ENCODE measurements around the gene LRRC75A. TPM values are rescaled to one million over a fixed set of nuclear protein-coding genes. Genes with fewer than 3 reads are reported as not detected.

LRRC75A gene
- total RNA-seq, 3 donors from 2014 or later (not counting 1 experiment from before 2014, with no cell fraction given), result 2.6 to 3.0 (median 3.0) TPM

GRCh38 chr17:16448490-16448889 lies 43.5 kb downstream of the LRRC75A start:
- Mint-ChIP-seq H3K4me1 (peaks cover 3 to 26% of the 10 kb centered on the region in 2 donors), H3K27me3 (ENCODE audit: low read depth in 2 of 2) (no peaks in the 10 kb centered on the region), H3K9me3 (no peaks in the 10 kb centered on the region), H3K27ac (no peak overlapping the region), H3K4me3 (no peak overlapping the region), H3K36me3 (no peaks in the 10 kb centered on the region)
- 93% methylated on average over 6 of the region's 6 CpGs for WGBS (ENCODE audit: insufficient coverage)
- H3K36me3 ChIP-seq (ENCODE audit: control insufficient read depth, insufficient read depth, low read length), result peaks cover 29% of the 10 kb centered on the region
- intact Hi-C loops (cut with micrococcal nuclease), result no loop called here
- no peaks in the 10 kb centered on the region for H3K4me1 ChIP-seq (ENCODE audit: control insufficient read depth, insufficient read depth, low read length)
- H3K4me3 ChIP-seq (ENCODE audit: low read length), result no peak overlapping the region
- no peaks in the 10 kb centered on the region for H3K27me3 ChIP-seq (ENCODE audit: control insufficient read depth, insufficient read depth, low read length)
- H3K27ac ChIP-seq (ENCODE audit: low read length), result no peak overlapping the region
- no peak for DNase-seq
- no peak for ATAC-seq
- TF ChIP-seq CTCF (IDR thresholded peaks at IDR 0.05), result no peak
- no peaks in the 10 kb centered on the region for H3K9me3 ChIP-seq (ENCODE audit: control insufficient read depth, insufficient read depth, low read length)

GRCh38 chr17:16447676-16448075 lies 44.3 kb downstream of the LRRC75A start:
- WGBS (ENCODE audit: insufficient coverage), result 62% methylated on average over 8 of the region's 8 CpGs
- intact Hi-C loops (cut with micrococcal nuclease), result no loop called here
- DNase-seq (no peak), ATAC-seq (peak in 1 of 3 donors; percentile 19)
- Histone ChIP-seq H3K27ac (ENCODE audit: low read length) (no peak overlapping the region), H3K9me3 (ENCODE audit: control insufficient read depth, insufficient read depth, low read length) (no peaks in the 10 kb centered on the region), H3K4me3 (ENCODE audit: low read length) (no peak overlapping the region), H3K36me3 (ENCODE audit: control insufficient read depth, insufficient read depth, low read length) (peaks cover 36% of the 10 kb centered on the region), H3K27me3 (ENCODE audit: control insufficient read depth, insufficient read depth, low read length) (no peaks in the 10 kb centered on the region), H3K4me1 (ENCODE audit: control insufficient read depth, insufficient read depth, low read length) (no peaks in the 10 kb centered on the region)
- Mint-ChIP-seq H3K27ac (peak overlapping the region in 1 of 2 donors; percentile 48), H3K4me1 (peaks cover 0 to 27% of the 10 kb centered on the region in 2 donors), H3K36me3 (no peaks in the 10 kb centered on the region), H3K27me3 (ENCODE audit: low read depth in 2 of 2) (no peaks in the 10 kb centered on the region), H3K9me3 (no peaks in the 10 kb centered on the region), H3K4me3 (no peak overlapping the region)
- no peak for TF ChIP-seq CTCF (IDR thresholded peaks at IDR 0.05)

- no peak for ATAC-seq
- Histone ChIP-seq H3K36me3 (ENCODE audit: control insufficient read depth, insufficient read depth, low read length) (peaks cover 48% of the 10 kb centered on the region), H3K27ac (ENCODE audit: low read length) (no peak overlapping the region), H3K4me3 (ENCODE audit: low read length) (no peak overlapping the region), H3K4me1 (ENCODE audit: control insufficient read depth, insufficient read depth, low read length) (peaks cover 2% of the 10 kb centered on the region), H3K9me3 (ENCODE audit: control insufficient read depth, insufficient read depth, low read length) (no peaks in the 10 kb centered on the region), H3K27me3 (ENCODE audit: control insufficient read depth, insufficient read depth, low read length) (no peaks in the 10 kb centered on the region)
- DNase-seq, result no peak
- Mint-ChIP-seq H3K36me3 (no peaks in the 10 kb centered on the region), H3K27me3 (ENCODE audit: low read depth in 2 of 2) (no peaks in the 10 kb centered on the region), H3K4me1 (peaks cover 10 to 34% of the 10 kb centered on the region in 2 donors), H3K27ac (peak overlapping the region in 1 of 2 donors; percentile 40), H3K4me3 (no peak overlapping the region), H3K9me3 (no peaks in the 10 kb centered on the region)
- no peak for TF ChIP-seq CTCF (IDR thresholded peaks at IDR 0.05)
- 90% methylated on average over 10 of the region's 12 CpGs for WGBS (ENCODE audit: insufficient coverage)
- intact Hi-C loops (cut with micrococcal nuclease), result no loop called here
Observed at GRCh38 chr17:16446338-16446983, 45.5 kb downstream of the LRRC75A start.
